Thyroid gland (tissue), 4 donors: ENCODE data around the gene BTBD6. TPM values are rescaled to one million over a fixed set of nuclear protein-coding genes. Genes with fewer than 3 reads are reported as not detected.

Source experiments
- DNase-seq, 2 donors: peaks; one replicate each; pipeline ENCODE4 v3.0.0-alpha.2; 2019
- H3K27ac ChIP-seq, 3 donors: fragments of 200-600 bp; sonication (generic); 1 replicate in 2 of 3; 2 replicates in 1 of 3; pipeline ENCODE4 v1.5.1; 2016 to 2019; ENCODE audit warnings: mild to moderate bottlenecking in 1 of 3, moderate library complexity in 1 of 3
- H3K27me3 ChIP-seq: fragments of 200-600 bp; sonication (generic); one replicate; pipeline ENCODE4 v1.5.1; 2019
- H3K36me3 ChIP-seq, 2 donors: fragments of 200-600 bp; sonication (generic); one replicate each; pipeline ENCODE4 v1.5.1; 2016 to 2019
- H3K4me1 ChIP-seq, 2 donors: fragments of 200-600 bp; sonication (generic); one replicate each; pipeline ENCODE4 v1.5.1; 2017 to 2019
- H3K4me3 ChIP-seq, 3 donors: fragments of 200-600 bp; sonication (generic); replicated peaks in 1 of 3; 1 replicate in 2 of 3; 2 replicates in 1 of 3; pipeline ENCODE4 v1.5.1; 2016; ENCODE audit warnings: mild to moderate bottlenecking in 1 of 3
- H3K9me3 ChIP-seq: fragments of 200-600 bp; sonication (generic); one replicate; pipeline ENCODE4 v1.5.1; 2017
- POLR2A ChIP-seq, 2 donors: fragments of 450-650 bp; IDR thresholded peaks; one replicate each; pipeline ENCODE4 v1.6.1; 2017; ENCODE audit warnings: antibody characterized with exemption in 2 of 2, mild to moderate bottlenecking in 2 of 2, moderate library complexity in 1 of 2
- WGBS, 2 donors: methylation state at CpG; one replicate each; pipeline ENCODE4 v1.1.5; 2017; 5-methylcytosine and 5-hydroxymethylcytosine counted together
- intact Hi-C: fragments of 100-400 bp; cut with DNase I; formaldehyde crosslinking; loops from one replicate; pipeline ENCODE4 v1.15.1; 2023
- total RNA-seq, 4 donors: library from RNA; depleted of rRNA; stranded (reverse); fragments of >200 nt; gene quantifications; one replicate each; pipeline ENCODE4 v1.2.3, GENCODE V29; 2016
- TF ChIP-seq, protein P1 (sequence below), 6 experiments: fragments of 200-600 bp in 3 of 6; fragments of 450-650 bp in 3 of 6; sonication (generic) in 3 of 6; IDR thresholded peaks; one replicate each; pipeline ENCODE4 v1.5.1; 2016 to 2019; ENCODE audit warnings: antibody characterized with exemption in 6 of 6, mild to moderate bottlenecking in 2 of 6, inconsistent platforms in 1 of 6, moderate library complexity in 1 of 6

Gene BTBD6
- total RNA-seq, 4 donors from 2014 or later, result 35.9 to 58.2 (median 44.2) TPM

DNA sequence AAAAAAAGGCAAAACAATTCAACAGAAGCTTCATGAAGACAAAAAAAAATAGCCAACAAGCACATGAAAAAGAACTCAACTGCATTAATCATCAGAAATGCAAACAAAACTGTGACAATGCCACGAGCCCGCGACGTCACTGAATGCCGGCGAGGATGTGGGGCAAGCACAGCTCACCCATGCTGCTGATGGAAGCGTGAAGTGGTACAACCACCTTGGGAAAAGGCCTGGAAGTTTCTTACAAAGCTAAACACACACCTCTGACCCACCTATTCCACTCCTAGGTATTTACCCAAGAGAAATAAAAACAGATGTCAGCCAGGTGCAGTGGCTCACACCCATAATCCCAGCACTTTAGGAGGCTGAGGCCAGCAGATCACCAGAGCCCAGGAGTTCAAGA is 10.5 kb downstream of the BTBD6 start:
- 91 to 95% methylated on average over 7 of the region's 7 CpGs for WGBS, 2 donors

DNA sequence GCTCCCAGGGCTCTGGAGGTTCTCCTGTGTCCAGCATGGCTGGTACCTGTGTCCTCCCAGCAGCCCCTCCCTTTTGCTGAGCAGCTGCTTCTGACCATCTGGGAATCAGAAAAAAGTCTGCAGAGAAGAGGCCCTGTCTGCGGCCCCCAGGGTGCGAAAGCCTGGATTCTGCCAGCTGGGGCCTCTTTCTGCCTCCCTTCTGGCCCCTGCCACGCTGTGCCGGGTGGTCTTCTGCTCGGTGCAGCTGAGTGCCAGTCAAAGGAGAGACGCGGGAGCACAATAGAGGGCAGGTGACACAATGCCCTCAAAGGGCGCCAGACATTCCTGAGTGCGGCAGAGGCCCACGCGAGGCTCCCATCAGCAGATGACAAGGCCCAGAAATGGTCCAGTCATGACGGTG is 12.6 kb downstream of the BTBD6 start:
- intact Hi-C loops, result no loop called here
- WGBS, 2 donors, result 88 to 95% methylated on average over 5 to 12 of the region's 12 CpGs
- no peaks in the 10 kb centered on the region for H3K27me3 ChIP-seq
- no peak overlapping the region for H3K27ac ChIP-seq
- no peak for TF ChIP-seq POLR2A (IDR thresholded peaks at IDR 0.05)
- TF ChIP-seq, protein P1, sequence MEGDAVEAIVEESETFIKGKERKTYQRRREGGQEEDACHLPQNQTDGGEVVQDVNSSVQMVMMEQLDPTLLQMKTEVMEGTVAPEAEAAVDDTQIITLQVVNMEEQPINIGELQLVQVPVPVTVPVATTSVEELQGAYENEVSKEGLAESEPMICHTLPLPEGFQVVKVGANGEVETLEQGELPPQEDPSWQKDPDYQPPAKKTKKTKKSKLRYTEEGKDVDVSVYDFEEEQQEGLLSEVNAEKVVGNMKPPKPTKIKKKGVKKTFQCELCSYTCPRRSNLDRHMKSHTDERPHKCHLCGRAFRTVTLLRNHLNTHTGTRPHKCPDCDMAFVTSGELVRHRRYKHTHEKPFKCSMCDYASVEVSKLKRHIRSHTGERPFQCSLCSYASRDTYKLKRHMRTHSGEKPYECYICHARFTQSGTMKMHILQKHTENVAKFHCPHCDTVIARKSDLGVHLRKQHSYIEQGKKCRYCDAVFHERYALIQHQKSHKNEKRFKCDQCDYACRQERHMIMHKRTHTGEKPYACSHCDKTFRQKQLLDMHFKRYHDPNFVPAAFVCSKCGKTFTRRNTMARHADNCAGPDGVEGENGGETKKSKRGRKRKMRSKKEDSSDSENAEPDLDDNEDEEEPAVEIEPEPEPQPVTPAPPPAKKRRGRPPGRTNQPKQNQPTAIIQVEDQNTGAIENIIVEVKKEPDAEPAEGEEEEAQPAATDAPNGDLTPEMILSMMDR (IDR thresholded peaks at IDR 0.05), result no peak
- H3K36me3 ChIP-seq, result peaks cover 0 to 4% of the 10 kb centered on the region in 2 donors
- H3K4me1 ChIP-seq, result peaks cover 13 to 21% of the 10 kb centered on the region in 2 donors
- H3K9me3 ChIP-seq, result no peaks in the 10 kb centered on the region
- DNase-seq, result no peak
- no peak overlapping the region for H3K4me3 ChIP-seq

More for the DNA sequence above, 10.5 kb downstream of the BTBD6 start:
- Histone ChIP-seq H3K36me3 (no peaks in the 10 kb centered on the region), H3K4me1 (peaks cover 13 to 21% of the 10 kb centered on the region in 2 donors), H3K4me3 (no peak overlapping the region), H3K9me3 (no peaks in the 10 kb centered on the region), H3K27ac (no peak overlapping the region), H3K27me3 (no peaks in the 10 kb centered on the region)
- TF ChIP-seq, protein P1 (IDR thresholded peaks at IDR 0.05), result no peak
- TF ChIP-seq POLR2A (IDR thresholded peaks at IDR 0.05), result no peak
- no peak for DNase-seq
- intact Hi-C loops, result no loop called here

DNA sequence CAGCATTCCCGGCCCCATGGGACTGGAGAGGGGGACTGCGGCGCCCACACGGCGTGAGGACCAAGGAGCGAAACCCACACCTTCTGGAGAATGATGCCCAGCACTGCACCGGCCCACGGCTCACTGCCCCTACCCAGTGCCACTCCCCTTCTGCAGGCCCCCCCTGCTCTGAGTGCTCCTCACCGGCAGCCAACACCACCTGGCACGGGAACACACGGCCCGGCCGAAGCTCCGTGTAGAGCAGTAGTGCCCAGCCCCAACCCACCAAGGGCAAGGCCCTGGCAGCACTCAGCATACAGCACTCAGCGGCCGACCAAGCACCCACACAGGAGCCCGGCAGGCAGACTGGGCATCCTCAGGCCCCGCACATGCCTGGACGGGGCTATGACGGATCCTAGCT is 13.4 kb downstream of the BTBD6 start:
- intact Hi-C loops, result no loop called here
- Histone ChIP-seq H3K4me3 (no peak overlapping the region), H3K27me3 (no peaks in the 10 kb centered on the region), H3K4me1 (peaks cover 13 to 21% of the 10 kb centered on the region in 2 donors), H3K36me3 (peaks cover 0 to 4% of the 10 kb centered on the region in 2 donors), H3K9me3 (no peaks in the 10 kb centered on the region), H3K27ac (peak overlapping the region in 1 of 3 donors; percentile 17)
- WGBS, 2 donors, result 14 to 71% methylated on average over 4 to 7 of the region's 20 CpGs
- TF ChIP-seq, protein P1 (IDR thresholded peaks at IDR 0.05), result no peak
- TF ChIP-seq POLR2A (IDR thresholded peaks at IDR 0.05), result no peak
- peak; percentile 83 to 90 for DNase-seq

DNA sequence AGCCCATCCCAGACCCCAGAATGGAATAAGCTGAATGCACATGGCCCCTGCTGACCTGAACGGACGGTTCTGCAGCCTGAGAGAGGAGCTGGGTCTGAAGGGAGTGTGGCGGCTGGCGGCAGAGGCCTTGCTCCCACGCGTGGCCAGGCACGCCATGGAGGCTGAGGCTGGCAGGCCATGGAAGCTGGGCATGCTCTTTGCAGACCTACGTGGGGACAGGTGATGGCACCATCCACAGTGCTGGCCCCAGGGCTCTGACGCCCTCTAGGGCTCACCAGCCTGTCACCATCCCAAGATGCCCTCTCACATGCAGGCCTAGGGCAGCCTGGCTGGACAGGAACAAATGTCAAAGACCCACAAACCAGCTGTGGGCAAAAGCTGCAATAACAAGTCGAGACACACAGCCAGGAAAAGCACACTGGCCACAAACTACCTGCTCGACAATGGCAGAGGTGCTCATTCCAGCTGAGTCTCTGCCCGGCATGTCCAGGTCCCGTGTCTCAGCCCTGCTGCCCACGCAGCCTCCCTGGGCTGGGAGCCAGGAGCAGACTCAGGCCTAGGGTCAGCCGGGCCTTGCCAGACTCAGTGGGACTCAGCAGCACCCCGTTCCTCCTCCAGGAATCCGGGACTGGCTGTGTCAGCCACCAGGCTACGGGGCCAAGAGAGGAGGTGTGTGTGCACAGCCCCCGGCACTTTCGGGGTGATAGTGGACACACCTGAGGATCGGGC is 19.7 kb downstream of the BTBD6 start:
- 95 to 96% methylated on average over 15 of the region's 21 CpGs for WGBS, 2 donors
- H3K4me1 ChIP-seq, result peaks cover 11 to 12% of the 10 kb centered on the region in 2 donors
- no peaks in the 10 kb centered on the region for H3K9me3 ChIP-seq
- H3K27ac ChIP-seq, result no peak overlapping the region
- intact Hi-C loops, result no loop called here
- DNase-seq, result no peak
- H3K36me3 ChIP-seq, result peaks cover 0 to 4% of the 10 kb centered on the region in 2 donors
- no peak for TF ChIP-seq POLR2A (IDR thresholded peaks at IDR 0.05)
- TF ChIP-seq, protein P1 (IDR thresholded peaks at IDR 0.05), result no peak
- no peak overlapping the region for H3K4me3 ChIP-seq
- H3K27me3 ChIP-seq, result no peaks in the 10 kb centered on the region

DNA sequence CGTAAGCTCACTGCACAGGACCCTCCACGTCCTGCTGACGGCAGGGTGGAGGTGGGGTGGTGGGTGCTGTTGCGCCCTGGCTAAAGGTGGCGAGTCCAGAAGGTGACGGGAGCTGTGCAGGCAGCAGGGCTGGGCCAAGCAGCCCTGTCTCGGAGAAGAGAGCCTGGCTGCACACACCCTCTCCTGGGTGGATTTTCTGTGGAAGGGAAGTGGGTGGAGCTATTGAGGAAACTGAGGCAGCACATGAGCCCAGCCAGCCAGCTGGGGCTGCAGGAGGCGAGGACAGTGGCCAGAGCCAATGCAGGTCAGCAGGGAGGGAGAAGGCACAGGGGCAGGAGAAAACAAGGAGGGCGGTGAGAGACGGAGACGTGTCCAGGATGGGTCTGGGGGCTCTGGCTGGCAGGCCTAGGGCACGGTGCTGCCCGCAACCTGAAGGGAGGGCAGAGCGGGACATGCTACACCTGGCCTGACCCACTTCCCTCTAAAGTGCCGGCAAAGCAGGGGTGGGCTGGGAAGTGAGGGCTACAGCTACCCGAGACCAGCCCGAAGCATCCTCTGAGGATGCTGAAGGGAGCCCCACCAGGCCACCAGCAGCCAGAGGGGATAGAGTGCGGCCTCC is 20.5 kb downstream of the BTBD6 start:
- intact Hi-C loops, result no loop called here
- Histone ChIP-seq H3K4me3 (no peak overlapping the region), H3K27ac (no peak overlapping the region), H3K36me3 (peaks cover 0 to 4% of the 10 kb centered on the region in 2 donors), H3K27me3 (no peaks in the 10 kb centered on the region), H3K4me1 (peaks cover 9 to 10% of the 10 kb centered on the region in 2 donors), H3K9me3 (no peaks in the 10 kb centered on the region)
- no peak for DNase-seq
- WGBS, 2 donors, result 91 to 94% methylated on average over 17 to 18 of the region's 18 CpGs
- no peak for TF ChIP-seq POLR2A (IDR thresholded peaks at IDR 0.05)
- TF ChIP-seq, protein P1 (IDR thresholded peaks at IDR 0.05), result no peak
